ENCODE measurements around the gene USP53. TPM values are rescaled to one million over a fixed set of nuclear protein-coding genes. Genes with fewer than 3 reads are reported as not detected.
A peak's percentile ranks its signal among the peaks of the same experiment; 100 is the strongest.

The USP53 gene
- total and polyA plus RNA-seq, 2 donors (not counting 3 experiments of a cell fraction or from before 2014, with no cell fraction given) = 7.8 to 22.8 TPM

- DNase-seq (ENCODE audit: low read depth, low spot score) (peak; percentile 83), FAIRE-seq (peak; percentile 50)
- POLR2A ChIA-PET = no interaction called here
- dilution Hi-C loops (cut with MboI; ENCODE audit: extremely low pct_ligation_motif_present, low sequenced_read_pairs) (no loop called here), intact Hi-C loops (cut with micrococcal nuclease) (loop anchor here (1.0 to 10.0 kb wide), 4 partner anchors 199 to 522 kb away; no protein-coding TSS in a partner anchor)
- H3K79me2 ChIP-seq (ENCODE audit: control insufficient read depth, insufficient read depth, low read length) = peaks cover 24% of the 10 kb centered on the region
- no peaks in the 10 kb centered on the region for H3K9me3 ChIP-seq (replicated peaks; ENCODE audit: control insufficient read depth, insufficient read depth, low read length)
- no peaks in the 10 kb centered on the region for H4K20me1 ChIP-seq (replicated peaks; ENCODE audit: control insufficient read depth, extremely low read depth, insufficient read depth, low read length)
- CTCF ChIA-PET = interaction anchor here (0.6 to 1.1 kb wide), 10 partner anchors 8 to 305 kb away, joined by 3 to 23 read pairs (median 4); partner anchors contain the start of gene USP53
- H3K36me3 ChIP-seq (ENCODE audit: control insufficient read depth in 2 of 2, extremely low read depth in 1 of 2, insufficient read depth in 2 of 2, low read length in 2 of 2) = peaks cover 0 to 2% of the 10 kb centered on the region in 2 experiments
- no peak for TF ChIP-seq FOS (IDR thresholded peaks at IDR 0.05; ENCODE audit: borderline replicate concordance, insufficient read depth, low read length)
- TF ChIP-seq, protein P1, sequence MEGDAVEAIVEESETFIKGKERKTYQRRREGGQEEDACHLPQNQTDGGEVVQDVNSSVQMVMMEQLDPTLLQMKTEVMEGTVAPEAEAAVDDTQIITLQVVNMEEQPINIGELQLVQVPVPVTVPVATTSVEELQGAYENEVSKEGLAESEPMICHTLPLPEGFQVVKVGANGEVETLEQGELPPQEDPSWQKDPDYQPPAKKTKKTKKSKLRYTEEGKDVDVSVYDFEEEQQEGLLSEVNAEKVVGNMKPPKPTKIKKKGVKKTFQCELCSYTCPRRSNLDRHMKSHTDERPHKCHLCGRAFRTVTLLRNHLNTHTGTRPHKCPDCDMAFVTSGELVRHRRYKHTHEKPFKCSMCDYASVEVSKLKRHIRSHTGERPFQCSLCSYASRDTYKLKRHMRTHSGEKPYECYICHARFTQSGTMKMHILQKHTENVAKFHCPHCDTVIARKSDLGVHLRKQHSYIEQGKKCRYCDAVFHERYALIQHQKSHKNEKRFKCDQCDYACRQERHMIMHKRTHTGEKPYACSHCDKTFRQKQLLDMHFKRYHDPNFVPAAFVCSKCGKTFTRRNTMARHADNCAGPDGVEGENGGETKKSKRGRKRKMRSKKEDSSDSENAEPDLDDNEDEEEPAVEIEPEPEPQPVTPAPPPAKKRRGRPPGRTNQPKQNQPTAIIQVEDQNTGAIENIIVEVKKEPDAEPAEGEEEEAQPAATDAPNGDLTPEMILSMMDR (IDR thresholded peaks at IDR 0.05; ENCODE audit: extremely low read depth in 1 of 2, insufficient read depth in 1 of 2, low read depth in 1 of 2, low read length in 2 of 2) = peak; percentile 27 to 28
- H3K27ac ChIP-seq (ENCODE audit: insufficient read depth, low read depth, low read length) = no peak overlapping the region
- H3K4me1 ChIP-seq (ENCODE audit: control insufficient read depth, extremely low read depth, insufficient read depth, low read length) = peaks cover 44% of the 10 kb centered on the region
- no peak overlapping the region for H2AFZ ChIP-seq (ENCODE audit: low read depth, low read length)
- H3K9me1 ChIP-seq (replicated peaks; ENCODE audit: control insufficient read depth, extremely low read depth, insufficient read depth, low read length) = no peaks in the 10 kb centered on the region
- H3K27me3 ChIP-seq (ENCODE audit: control insufficient read depth in 2 of 2, insufficient read depth in 2 of 2, low read length in 2 of 2) = no peaks in the 10 kb centered on the region
- H3K4me3 ChIP-seq (replicated peaks in 1 of 3; ENCODE audit: insufficient read depth in 1 of 3, low read depth in 1 of 3, low read length in 3 of 3) = no peak overlapping the region
- no peak overlapping the region for H3K4me2 ChIP-seq (ENCODE audit: insufficient read depth, low read length)
- no peak overlapping the region for H3K9ac ChIP-seq (replicated peaks; ENCODE audit: extremely low read depth, insufficient read depth, low read length)
- no TSS peak for BruUV-seq (replicated peaks)
Observed at GRCh38 chr4:119286377-119287002, 74.0 kb downstream of the USP53 start.

GRCh38 chr4:119289313-119289712, 76.8 kb downstream of the USP53 start:
- Histone ChIP-seq H3K4me1 (ENCODE audit: control insufficient read depth, extremely low read depth, insufficient read depth, low read length) (peaks cover 18% of the 10 kb centered on the region), H3K9me3 (replicated peaks; ENCODE audit: control insufficient read depth, insufficient read depth, low read length) (no peaks in the 10 kb centered on the region), H3K27ac (ENCODE audit: insufficient read depth, low read depth, low read length) (no peak overlapping the region), H3K4me2 (ENCODE audit: insufficient read depth, low read length) (no peak overlapping the region), H3K79me2 (ENCODE audit: control insufficient read depth, insufficient read depth, low read length) (peaks cover 7% of the 10 kb centered on the region), H2AFZ (ENCODE audit: low read depth, low read length) (no peak overlapping the region), H4K20me1 (replicated peaks; ENCODE audit: control insufficient read depth, extremely low read depth, insufficient read depth, low read length) (no peaks in the 10 kb centered on the region), H3K36me3 (ENCODE audit: control insufficient read depth in 2 of 2, extremely low read depth in 1 of 2, insufficient read depth in 2 of 2, low read length in 2 of 2) (peaks cover 5 to 9% of the 10 kb centered on the region in 2 experiments), H3K4me3 (replicated peaks in 1 of 3; ENCODE audit: insufficient read depth in 1 of 3, low read depth in 1 of 3, low read length in 3 of 3) (no peak overlapping the region), H3K9me1 (replicated peaks; ENCODE audit: control insufficient read depth, extremely low read depth, insufficient read depth, low read length) (no peaks in the 10 kb centered on the region), H3K9ac (replicated peaks; ENCODE audit: extremely low read depth, insufficient read depth, low read length) (no peak overlapping the region), H3K27me3 (ENCODE audit: control insufficient read depth in 2 of 2, insufficient read depth in 2 of 2, low read length in 2 of 2) (no peaks in the 10 kb centered on the region)
- ChIA-PET CTCF (no interaction called here), POLR2A (no interaction called here)
- dilution Hi-C loops (cut with MboI; ENCODE audit: extremely low pct_ligation_motif_present, low sequenced_read_pairs) (no loop called here), intact Hi-C loops (cut with micrococcal nuclease) (loop anchor here (10.0 kb wide), 1 partner anchor 525 kb away; no protein-coding TSS in a partner anchor)
- FAIRE-seq (no peak), DNase-seq (ENCODE audit: low read depth, low spot score) (no peak)
- no TSS peak for BruUV-seq (replicated peaks)
- TF ChIP-seq EZH2 (IDR thresholded peaks at IDR 0.05; ENCODE audit: borderline replicate concordance, low read depth, low read length, severe bottlenecking) = no peak
- no peak for TF ChIP-seq POLR2AphosphoS5 (IDR thresholded peaks at IDR 0.05; ENCODE audit: insufficient read depth, low read depth, low read length)
- TF ChIP-seq, protein P1 (IDR thresholded peaks at IDR 0.05; ENCODE audit: extremely low read depth in 1 of 2, insufficient read depth in 1 of 2, low read depth in 1 of 2, low read length in 2 of 2) = no peak
- TF ChIP-seq JUN (IDR thresholded peaks at IDR 0.05; ENCODE audit: borderline replicate concordance, insufficient read depth, insufficient read length, low read depth) = no peak
- no peak for TF ChIP-seq POLR2A (IDR thresholded peaks at IDR 0.05; ENCODE audit: low read depth, low read length)
- no peak for TF ChIP-seq FOS (IDR thresholded peaks at IDR 0.05; ENCODE audit: borderline replicate concordance, insufficient read depth, low read length)
- TF ChIP-seq MAX (IDR thresholded peaks at IDR 0.05; ENCODE audit: insufficient read depth, insufficient read length) = no peak
- no peak for TF ChIP-seq MYC (IDR thresholded peaks at IDR 0.05; ENCODE audit: low read depth, low read length)
- no peak for TF ChIP-seq GATA2 (IDR thresholded peaks at IDR 0.05; ENCODE audit: insufficient read depth, insufficient read length, low read depth, low read length)
